GM18517 (cell line): ENCODE measurements around the gene HOXC11.

Experiments
- ATAC-seq: cut with Tn5 transposase; IDR thresholded peaks from one replicate; pipeline ENCODE4 v1.9.1; 2021; ENCODE audit warnings: mild to moderate bottlenecking, moderate library complexity; ENCODE audit not compliant: unreplicated experiment

HOXC11 gene

DNA sequence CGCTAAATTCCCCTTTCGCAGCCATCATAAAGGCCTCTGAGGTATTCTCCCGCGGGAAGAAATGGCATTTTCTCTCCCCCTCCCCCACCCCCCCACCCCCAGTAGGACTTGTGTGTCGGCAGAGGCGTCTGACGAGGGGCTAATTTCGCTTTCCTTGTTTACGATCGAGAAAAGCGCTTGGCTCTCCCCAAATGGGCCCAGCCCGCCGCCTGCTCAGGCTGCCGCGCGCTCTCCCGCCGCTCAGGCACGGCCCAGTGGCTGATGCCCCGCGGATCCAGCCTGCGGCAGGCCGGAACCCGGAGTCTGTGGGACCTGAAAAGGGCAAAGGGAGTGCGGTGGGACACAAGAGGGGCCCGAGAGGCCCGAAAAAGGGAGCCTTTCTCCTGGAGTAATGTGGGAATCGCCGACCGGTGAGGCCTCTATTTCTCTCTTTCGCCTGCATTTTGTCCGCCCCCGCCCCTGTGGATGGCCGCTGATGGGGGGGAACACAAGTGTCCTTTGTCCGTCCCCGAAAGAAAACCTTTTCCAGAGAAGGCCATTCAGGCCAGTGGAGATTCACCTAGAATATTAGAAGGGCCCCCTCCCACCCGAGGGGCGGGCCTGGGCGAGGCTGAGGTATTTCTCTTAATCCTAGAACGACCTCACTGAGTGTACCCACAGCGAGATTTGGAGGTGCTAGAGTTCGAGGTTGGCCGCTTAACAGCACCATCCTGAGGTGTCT lies 46.3 kb downstream of the HOXC11 start:
- ATAC-seq: no peak

DNA sequence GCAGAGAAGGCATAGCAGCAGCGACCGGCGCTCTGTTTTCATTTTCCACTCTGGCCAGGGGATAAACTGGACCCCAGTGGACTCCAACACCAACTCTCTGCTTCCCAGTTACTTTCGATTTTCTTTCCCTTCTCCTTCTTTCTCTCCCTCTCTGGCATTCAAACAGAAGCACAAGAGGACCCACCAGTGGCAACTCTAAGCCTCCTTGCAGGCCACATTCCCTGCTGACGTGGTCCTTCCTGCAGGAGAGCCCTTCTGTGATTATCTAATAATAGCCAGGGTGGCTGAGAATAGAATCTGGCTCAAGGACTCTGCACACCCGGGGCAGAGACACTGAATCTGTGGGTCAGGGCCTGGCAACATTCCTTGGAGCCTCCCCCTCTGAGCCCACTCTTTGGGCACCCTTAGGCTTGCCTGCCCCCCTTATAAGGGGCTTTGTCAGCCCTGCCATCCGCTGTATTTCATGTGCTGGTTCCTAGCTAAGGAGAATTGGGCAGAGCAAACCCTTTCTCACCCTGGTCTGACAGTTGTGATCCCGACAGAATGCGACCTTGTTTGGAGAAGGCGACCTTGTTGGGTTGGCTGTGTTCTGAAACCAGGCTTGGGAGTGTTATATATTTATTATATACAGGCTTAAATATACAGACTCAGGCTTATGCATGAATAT lies 47.1 kb downstream of the HOXC11 start:
- ATAC-seq: no peak

DNA sequence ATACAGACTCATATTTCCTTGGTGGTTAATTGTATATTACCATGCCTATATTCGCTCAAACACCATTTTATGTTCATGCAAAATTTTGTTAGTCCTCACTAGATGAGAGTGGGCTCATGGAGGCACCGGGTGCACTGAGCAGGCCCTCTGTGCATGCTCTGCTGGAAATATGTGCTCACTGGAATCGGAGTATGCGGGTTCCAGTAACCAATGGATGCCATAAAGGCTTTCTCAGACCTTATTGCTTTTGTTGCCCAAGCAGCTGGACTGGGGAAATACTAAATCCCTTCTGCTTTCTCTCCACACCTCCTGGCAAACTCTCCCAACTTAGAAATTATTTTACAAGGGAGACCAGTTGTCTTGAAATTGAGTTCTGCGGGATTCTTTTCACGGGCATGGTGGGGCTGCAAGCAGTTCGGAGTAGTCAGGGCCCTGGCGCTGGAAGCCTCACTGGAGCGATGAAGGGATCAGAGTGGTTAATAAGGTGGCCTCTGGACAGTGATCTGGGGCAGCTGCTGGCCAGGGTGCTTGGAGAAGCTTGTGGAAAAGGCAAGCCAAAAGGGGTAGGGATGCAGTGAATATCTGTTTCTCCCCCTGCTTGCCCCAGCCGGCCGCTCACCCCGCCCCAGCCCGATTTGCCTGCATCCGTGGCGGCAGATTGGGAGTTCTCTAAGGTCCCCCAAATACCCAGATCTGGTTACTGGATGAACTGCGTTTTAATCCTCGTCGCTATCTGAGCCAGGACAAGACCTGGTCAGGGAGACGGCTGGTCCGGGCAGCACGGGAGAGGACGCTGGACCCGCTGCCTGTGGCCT lies 47.9 kb downstream of the HOXC11 start:
- ATAC-seq: no peak

DNA sequence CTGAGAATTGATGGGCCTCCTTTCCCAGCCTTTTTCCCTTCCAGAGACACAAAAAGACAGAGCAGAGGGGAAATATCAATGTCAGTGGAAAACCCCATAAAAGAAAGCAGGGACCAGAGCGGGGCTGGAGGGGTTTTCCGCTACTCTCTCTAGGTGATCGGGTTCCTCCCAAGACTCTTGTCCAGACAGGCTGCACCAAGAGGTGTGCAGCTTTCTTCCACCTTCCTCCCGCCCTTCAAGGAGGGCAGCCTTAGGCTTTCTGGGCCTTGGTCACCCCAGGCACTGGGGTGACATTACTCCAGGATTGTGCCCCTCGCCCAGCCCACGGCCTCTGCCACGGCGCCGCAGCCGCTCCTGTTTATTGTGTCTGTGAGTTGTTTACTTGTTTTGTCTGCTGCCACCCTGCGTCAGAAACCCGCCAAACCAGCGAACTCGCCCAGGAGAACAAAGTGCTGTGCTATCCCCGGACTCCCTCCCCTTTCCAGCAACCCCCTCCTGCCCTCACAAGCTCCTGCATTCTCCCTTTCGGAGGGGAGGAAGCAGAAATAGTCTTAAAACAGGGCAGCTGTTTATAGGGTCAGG lies 48.6 kb downstream of the HOXC11 start:
- ATAC-seq: no peak

DNA sequence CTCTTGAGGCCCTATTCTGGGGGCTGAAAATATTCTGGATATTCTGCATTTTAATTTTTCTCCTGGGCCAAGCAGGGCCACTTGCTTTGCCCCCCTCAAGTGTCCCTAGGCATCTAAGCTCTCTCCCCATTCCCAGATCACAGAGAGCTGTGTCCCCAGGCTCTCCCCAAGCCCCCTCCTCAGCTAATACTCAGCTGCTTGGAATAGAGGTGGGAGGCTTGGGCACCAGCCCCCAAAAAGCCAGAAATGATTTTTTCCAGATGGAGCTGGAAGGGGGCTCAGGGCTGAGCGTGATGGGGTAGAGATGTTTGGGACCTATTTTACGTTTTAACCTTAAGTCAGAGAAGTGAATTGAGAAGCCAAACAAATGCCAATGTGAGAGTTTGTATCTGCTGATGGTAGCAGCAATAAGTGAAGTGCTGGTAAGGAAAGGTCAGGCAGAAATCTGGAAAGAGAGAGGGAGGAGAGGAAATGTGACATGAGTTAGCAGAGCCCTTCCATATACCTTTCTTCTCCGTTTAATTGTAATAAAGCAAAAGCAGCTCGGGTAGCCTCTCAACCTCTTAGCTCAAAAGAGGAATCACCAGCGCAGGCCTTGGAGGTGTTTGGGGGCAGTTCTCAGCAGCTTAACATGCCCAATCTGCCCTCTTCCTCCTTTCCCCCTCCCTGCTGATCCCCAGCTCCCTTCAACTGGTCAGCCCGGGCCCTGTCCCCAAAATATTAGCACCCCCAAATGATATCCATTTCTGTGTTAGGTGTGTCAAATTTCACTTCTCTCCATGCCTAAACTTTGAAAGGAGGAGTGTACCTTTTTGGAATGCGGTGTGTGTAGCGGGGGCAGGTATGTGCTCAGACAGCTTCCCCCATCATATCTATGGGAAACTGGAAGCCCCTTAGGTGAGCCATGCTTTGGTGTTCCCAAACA lies 50.3 kb downstream of the HOXC11 start:
- ATAC-seq: no peak

DNA sequence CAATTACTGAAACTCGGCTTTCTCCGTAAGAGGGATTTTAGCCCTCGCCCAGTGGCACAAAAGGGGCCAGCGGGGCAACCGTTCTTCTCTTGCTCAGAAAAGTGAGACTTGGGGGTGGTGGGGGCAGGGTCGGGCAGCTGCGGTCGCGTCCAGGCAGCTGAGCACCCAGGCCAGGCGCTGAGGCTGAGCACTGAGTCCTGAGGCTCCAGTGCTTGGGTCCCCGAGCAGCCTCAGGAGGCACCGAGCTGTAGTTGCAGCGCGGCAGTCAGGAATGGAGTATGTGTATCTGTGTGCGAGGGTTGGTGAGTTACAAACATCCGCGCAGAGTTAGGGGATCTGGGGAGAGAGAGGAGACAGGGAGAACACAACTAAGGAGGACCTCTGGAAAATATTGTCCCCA lies 51.2 kb downstream of the HOXC11 start:
- no peak for ATAC-seq

DNA sequence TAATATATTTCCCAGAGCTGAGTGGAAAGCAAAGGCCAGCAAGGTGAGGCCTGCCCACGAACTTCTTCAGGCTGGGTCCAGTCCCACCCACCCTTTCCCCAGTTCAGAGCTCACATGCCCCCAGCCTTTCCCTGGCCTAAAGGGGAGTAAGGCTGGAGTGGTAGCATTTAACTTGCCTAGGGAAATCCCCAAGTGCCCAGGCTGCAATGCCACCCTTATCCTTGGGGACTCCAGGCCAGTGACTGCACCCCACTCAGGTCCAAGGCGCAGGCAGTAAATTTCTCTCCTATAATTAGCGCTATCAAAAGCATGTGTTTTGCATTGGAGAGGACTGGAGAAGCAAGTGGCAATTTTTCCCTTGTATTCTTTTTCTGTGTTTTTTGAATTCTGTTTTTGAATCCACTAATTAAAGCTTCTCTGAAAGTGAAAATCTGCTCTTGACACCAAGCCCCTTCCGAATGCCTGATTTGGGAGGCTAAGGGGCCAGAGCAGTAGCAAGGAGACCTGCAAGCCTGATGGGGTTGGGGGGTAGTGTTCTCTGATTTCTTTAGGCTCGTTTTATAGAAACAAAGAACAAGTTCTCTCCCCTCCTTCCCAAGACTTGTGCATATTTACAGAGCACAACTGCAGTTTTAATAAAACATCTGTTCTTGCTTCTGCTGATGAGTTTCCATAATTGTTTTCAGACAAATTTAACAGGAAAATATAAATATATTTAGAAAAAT lies 51.8 kb downstream of the HOXC11 start:
- no peak for ATAC-seq

DNA sequence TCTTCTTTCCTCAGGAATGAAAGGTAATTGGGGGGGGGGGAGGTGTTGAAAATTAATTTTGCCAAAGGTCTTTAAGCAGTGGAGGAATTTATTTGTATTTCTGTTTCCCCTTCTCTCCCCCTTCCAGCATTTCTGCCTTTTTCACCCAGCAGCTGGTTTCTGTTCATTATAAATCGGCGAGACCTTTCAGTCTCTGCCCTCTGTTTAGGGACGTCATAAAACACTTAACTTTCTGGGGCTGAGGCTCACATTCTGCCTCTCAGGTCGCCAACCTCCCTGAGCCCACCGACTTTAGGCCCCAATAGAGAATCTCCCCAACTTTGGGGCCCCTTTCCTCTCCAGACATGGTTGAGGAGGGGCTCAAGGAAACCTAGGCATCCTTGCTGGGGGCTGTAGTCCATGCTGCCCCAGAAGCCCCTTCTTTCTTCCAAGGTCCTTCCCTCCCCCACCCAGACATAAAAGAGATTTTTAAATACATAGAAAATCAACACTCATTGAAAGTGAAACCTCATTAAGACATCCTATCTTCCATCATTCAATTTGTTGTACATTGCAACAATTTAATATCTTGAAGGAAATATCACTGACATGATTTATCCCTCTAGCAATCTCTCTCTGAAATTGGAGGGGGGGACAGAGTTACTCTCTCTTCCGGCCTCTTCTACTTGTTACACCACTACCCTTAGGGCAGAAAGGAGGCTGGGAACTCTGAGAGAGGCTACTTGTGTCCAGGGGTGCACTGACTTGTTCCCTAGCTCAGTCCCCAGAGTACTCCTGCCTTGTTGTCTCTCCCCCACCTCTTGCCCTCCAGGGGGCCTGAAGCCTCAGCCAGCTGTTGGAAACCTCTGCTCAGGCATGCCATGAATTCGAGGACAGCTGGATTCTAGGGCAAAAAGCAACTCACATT lies 52.8 kb downstream of the HOXC11 start:
- ATAC-seq: no peak

DNA sequence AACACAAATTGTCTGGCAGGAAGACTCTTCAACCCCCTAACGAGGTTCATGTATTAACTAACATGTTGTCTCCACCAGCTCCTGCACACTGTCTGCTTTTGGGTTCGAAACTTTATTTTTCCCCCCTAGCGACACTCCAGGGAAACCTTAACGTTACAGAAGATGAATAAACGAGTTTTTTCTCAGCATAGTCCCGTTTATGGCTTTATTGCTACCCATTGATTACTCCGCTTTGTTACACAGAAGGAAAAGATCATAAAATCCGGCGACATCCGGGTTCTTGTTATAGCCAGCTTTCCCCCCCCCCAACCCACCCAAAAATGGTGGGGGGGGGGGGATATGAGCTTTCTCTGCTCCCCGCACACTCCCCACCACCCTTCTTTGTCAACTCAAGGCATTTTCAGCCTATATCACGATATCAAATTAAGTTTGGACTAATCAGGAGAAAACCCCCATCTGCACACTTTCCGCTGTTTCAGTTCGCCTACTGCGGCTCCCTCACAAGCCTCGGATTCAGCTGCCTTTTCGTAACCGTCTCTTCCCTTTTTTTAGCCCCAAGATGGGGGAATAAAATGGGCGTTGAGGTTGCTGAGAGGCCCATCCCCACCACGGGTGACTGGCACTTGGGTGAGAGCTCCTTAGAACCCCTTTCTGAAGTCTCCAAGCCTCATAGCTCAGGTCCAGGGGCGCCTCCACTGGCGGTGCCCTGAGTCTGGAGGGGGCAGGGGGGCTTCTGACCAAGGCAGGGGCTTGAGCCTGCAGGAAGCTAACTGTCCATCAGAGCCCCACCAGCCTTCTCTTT lies 53.9 kb downstream of the HOXC11 start:
- no peak for ATAC-seq
